Lower lobe of right lung (tissue), 2 donors: Measurements from ENCODE around the gene AURKA. TPM values are rescaled to one million over a fixed set of nuclear protein-coding genes. Genes with fewer than 3 reads are reported as not detected.
"Not testable (repeated sequence)": the region's sequence is repeated elsewhere in the genome, so short reads cannot be mapped to it uniquely, and the experiment has no call there.

Experiments
- ATAC-seq, 2 donors: fragments of 200-7000 bp; cut with Tn5 transposase; one replicate each; pipeline ENCODE4 v1.9.1; 2020 to 2022; ENCODE audit warnings: mild to moderate bottlenecking in 2 of 2, moderate library complexity in 2 of 2
- DNase-seq: peaks from one replicate; pipeline ENCODE4 v3.0.0-alpha.2; 2020
- H3K27ac ChIP-seq: fragments of 200-600 bp; one replicate; pipeline ENCODE4 v1.8.0; 2022
- H3K27me3 ChIP-seq: fragments of 200-600 bp; one replicate; pipeline ENCODE4 v1.8.0; 2022; ENCODE audit warnings: low read depth
- H3K36me3 ChIP-seq: fragments of 200-600 bp; one replicate; pipeline ENCODE4 v1.8.0; 2022; ENCODE audit warnings: mild to moderate bottlenecking
- H3K4me1 ChIP-seq: fragments of 200-600 bp; one replicate; pipeline ENCODE4 v1.8.0; 2022
- H3K4me3 ChIP-seq: fragments of 200-600 bp; one replicate; pipeline ENCODE4 v1.8.0; 2022; ENCODE audit warnings: mild to moderate bottlenecking
- H3K9me3 ChIP-seq: fragments of 200-600 bp; one replicate; pipeline ENCODE4 v1.8.0; 2022
- intact Hi-C: fragments of 100-400 bp; cut with DNase I; formaldehyde crosslinking; loops from one replicate; pipeline ENCODE4 v1.11.0; 2022
- total RNA-seq: library from RNA; stranded (reverse); fragmentation: NEBNext Ultra II Directional; extraction: Animal tissue kit (Norgen Biotek cat#: 25700); gene quantifications from one replicate; pipeline ENCODE4 v1.2.1, GENCODE V29; 2021
- TF ChIP-seq, protein P1 (sequence below): fragments of 200-600 bp; IDR thresholded peaks from one replicate; pipeline ENCODE4 v1.8.0; 2022; ENCODE audit warnings: antibody characterized with exemption, mild to moderate bottlenecking
- donor health status: DM: no; HTN: yes; CAD: no; lungs with severe emphysema.

AURKA gene
- total RNA-seq, 1 donor from 2014 or later, result 2.5 TPM

DNA sequence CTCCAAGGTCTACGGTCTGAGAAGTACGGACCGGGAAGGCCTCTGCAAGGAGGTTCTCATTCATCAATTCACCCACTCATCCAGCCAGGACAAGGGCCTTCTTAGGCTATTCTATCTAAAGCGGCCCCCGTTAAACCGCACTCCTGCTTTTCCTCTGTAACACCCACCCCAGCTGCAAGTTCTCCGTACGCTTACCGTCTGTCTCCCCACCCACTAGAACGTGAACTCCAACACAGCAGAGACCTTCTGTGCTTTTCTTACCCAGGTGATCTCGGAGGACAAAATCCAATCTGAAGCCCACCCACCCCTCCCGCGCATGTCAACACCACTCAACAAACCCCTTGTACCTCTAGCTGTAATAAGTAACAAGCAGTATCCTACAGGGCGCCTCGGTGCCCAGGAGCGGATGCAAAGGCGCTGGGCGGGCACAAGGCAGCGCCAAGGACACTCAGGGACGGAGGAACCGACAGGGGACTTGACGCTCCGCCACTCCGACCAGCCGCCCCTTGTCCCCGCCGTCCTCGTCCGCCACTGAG lies 351 bp downstream of the AURKA start:
- H3K9me3 ChIP-seq, result no peaks in the 10 kb centered on the region
- intact Hi-C loops, result loop anchor here (10.0 kb wide), 1 partner anchor 73 kb away; the partner anchor contains the start of gene RTF2
- peaks cover 26% of the 10 kb centered on the region for H3K4me1 ChIP-seq
- no peaks in the 10 kb centered on the region for H3K27me3 ChIP-seq
- H3K27ac ChIP-seq, result peak overlapping the region; percentile 89
- TF ChIP-seq, protein P1, sequence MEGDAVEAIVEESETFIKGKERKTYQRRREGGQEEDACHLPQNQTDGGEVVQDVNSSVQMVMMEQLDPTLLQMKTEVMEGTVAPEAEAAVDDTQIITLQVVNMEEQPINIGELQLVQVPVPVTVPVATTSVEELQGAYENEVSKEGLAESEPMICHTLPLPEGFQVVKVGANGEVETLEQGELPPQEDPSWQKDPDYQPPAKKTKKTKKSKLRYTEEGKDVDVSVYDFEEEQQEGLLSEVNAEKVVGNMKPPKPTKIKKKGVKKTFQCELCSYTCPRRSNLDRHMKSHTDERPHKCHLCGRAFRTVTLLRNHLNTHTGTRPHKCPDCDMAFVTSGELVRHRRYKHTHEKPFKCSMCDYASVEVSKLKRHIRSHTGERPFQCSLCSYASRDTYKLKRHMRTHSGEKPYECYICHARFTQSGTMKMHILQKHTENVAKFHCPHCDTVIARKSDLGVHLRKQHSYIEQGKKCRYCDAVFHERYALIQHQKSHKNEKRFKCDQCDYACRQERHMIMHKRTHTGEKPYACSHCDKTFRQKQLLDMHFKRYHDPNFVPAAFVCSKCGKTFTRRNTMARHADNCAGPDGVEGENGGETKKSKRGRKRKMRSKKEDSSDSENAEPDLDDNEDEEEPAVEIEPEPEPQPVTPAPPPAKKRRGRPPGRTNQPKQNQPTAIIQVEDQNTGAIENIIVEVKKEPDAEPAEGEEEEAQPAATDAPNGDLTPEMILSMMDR, result no peak
- no peak for DNase-seq
- ATAC-seq, result peak; percentile 51 to 53
- H3K36me3 ChIP-seq, result peaks cover 15% of the 10 kb centered on the region
- H3K4me3 ChIP-seq, result peak overlapping the region; percentile 94

DNA sequence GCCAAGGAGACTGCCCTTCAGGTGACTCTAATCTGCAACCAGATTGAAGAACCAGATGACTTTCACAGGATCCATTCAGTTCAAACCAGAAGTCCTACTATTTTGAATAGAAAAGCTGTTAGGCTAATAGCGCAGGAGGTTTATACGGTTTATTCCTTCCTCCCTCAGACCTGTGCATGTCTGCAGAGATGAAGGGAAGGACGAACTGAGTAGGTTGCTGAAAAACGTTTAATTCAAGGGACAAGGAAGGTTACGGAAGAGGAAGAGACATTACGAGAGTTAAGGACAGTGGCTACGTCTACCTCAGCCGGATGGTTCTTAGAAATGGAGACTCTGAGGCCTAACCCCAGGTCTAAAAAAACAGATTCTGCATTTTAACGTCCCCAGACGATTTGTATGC lies 978 bp downstream of the AURKA start:
- Histone ChIP-seq H3K9me3 (no peaks in the 10 kb centered on the region), H3K27me3 (no peaks in the 10 kb centered on the region), H3K4me3 (peak overlapping the region; percentile 94), H3K4me1 (peaks cover 26% of the 10 kb centered on the region), H3K36me3 (peaks cover 8% of the 10 kb centered on the region), H3K27ac (no peak overlapping the region)
- DNase-seq (no peak), ATAC-seq (no peak)
- intact Hi-C loops, result loop anchor here (10.0 kb wide), 1 partner anchor 74 kb away; the partner anchor contains the start of gene RTF2
- TF ChIP-seq, protein P1, result no peak

DNA sequence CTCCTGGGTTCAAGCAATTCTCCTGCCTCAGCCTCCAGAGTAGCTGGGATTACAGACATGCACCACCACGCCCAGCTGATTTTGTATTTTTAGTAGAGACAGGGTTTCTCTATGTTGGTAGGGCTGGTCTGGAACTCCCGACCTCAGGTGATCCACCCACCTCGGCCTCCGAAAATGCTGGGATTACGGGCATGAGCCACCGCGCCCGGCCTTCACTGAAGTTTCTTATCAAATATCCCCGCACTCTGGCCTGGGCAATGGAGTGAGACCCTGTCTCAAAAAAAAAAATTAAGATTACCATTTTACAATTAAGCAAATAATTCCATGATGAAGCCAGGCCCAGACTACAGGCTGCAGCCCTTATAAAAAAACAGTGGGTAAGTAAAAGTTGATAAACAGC lies 1.6 kb downstream of the AURKA start:
- not testable (repeated sequence) for H3K4me3 ChIP-seq, DNase-seq, H3K27ac ChIP-seq, H3K27me3 ChIP-seq, ATAC-seq, H3K36me3 ChIP-seq, H3K9me3 ChIP-seq
- intact Hi-C loops, result loop anchor here (10.0 kb wide), 1 partner anchor 74 kb away; the partner anchor contains the start of gene RTF2
- peaks cover 26% of the 10 kb centered on the region for H3K4me1 ChIP-seq

DNA sequence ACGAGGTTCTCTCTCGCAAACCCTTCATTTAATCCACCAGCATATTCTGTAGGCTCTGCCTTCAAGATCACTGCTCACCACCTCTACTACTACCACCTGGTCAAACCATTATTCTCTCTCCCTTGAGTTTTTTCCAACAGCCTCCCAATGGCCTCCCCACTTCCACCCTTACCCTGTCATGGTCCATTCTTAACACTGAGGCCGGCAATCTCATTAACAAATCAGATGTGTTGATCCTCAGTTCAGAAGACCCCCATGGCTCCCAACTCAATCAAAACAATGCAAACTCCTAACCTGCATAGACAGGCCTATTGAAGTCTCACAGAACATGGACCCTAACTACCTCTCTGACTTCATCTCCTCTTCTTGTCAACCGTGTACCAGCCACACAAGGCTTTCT lies 2.2 kb downstream of the AURKA start:
- Histone ChIP-seq H3K4me3 (no peak overlapping the region), H3K36me3 (no peaks in the 10 kb centered on the region), H3K27me3 (no peaks in the 10 kb centered on the region), H3K27ac (no peak overlapping the region), H3K4me1 (peaks cover 26% of the 10 kb centered on the region), H3K9me3 (no peaks in the 10 kb centered on the region)
- TF ChIP-seq, protein P1, result no peak
- DNase-seq (no peak), ATAC-seq (no peak)
- intact Hi-C loops, result loop anchor here (10.0 kb wide), 1 partner anchor 75 kb away; the partner anchor contains the start of gene RTF2

DNA sequence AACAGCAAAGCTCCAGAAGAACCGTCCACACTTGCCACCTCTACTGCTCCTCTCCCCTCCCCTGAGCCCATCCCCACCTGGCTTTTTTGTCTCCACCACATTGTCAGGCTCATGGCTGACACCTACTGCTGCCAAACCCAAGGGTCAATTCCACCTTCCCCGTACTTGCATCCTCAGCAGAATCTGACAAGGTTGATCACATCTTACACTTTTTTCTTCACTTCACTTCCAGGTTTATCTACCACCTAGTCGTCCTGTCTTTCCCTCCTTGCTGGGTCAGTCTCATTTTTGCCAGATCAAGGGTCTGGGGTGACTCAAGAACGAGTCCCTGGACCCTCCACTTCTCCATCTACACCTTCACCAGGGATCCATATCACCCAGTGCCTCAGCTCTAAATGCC lies 3.1 kb downstream of the AURKA start:
- intact Hi-C loops, result no loop called here
- no peak overlapping the region for H3K4me3 ChIP-seq
- H3K27me3 ChIP-seq, result no peaks in the 10 kb centered on the region

DNA sequence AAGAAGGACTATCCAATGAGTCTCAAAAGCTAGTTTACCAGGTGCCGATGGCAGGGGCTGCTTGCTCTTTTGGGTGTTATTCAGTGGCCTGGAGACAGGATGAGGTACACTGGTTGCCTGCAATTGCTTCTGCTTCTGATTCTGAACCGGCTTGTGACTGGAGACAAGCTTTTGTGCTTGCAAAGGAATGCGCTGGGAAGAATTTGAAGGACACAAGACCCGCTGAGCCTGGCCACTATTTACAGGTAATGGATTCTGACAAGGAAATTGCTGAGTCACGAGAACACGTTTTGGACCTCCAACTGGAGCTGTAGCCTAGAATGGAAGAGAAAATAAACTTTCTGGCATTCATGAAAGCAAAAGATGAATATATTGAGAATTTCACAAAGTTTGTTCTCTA lies 5.8 kb downstream of the AURKA start:
- no peak for DNase-seq
- H3K36me3 ChIP-seq, result no peaks in the 10 kb centered on the region
- no peaks in the 10 kb centered on the region for H3K27me3 ChIP-seq
- intact Hi-C loops, result no loop called here
- H3K4me1 ChIP-seq, result peaks cover 6% of the 10 kb centered on the region
- TF ChIP-seq, protein P1, result no peak
- H3K4me3 ChIP-seq, result no peak overlapping the region
- no peaks in the 10 kb centered on the region for H3K9me3 ChIP-seq
- H3K27ac ChIP-seq, result no peak overlapping the region
- ATAC-seq, result no peak

More for the DNA sequence above, 3.1 kb downstream of the AURKA start:
- Histone ChIP-seq H3K36me3 (no peaks in the 10 kb centered on the region), H3K27ac (no peak overlapping the region), H3K9me3 (no peaks in the 10 kb centered on the region), H3K4me1 (peaks cover 19% of the 10 kb centered on the region)
- ATAC-seq (no peak), DNase-seq (no peak)
- TF ChIP-seq, protein P1, result no peak
